ENCODE data around the gene LRRTM4. TPM values are rescaled to one million over a fixed set of nuclear protein-coding genes. Genes with fewer than 3 reads are reported as not detected.

LRRTM4 gene
- total and polyA plus RNA-seq, 2 experiments from 2014 or later, result not detected

- in situ Hi-C loops (cut with MboI), result no loop called here
- H3F3A ChIP-seq (ENCODE audit: insufficient read depth), result no peaks in the 10 kb centered on the region
- H3K27ac ChIP-seq, result no peak overlapping the region
- no peak for DNase-seq
- H3K4me1 ChIP-seq (ENCODE audit: insufficient read depth), result no peaks in the 10 kb centered on the region
- no peak overlapping the region for H3K4me2 ChIP-seq (ENCODE audit: unreplicated experiment)
- 7 to 8% methylated on average over 4 of the region's 4 CpGs for WGBS, 2 experiments (ENCODE audit: low coverage in 1 of 2, low lambda C conversion rate in 2 of 2, missing lambda C conversion rate in 2 of 2)
- H3K36me3 ChIP-seq (ENCODE audit: low read depth), result no peaks in the 10 kb centered on the region
- TF ChIP-seq EZH2 (IDR thresholded peaks at IDR 0.05; ENCODE audit: insufficient read depth, poor library complexity, severe bottlenecking) (no peak), EZH2phosphoT487 (IDR thresholded peaks at IDR 0.05; ENCODE audit: insufficient read depth, low read depth) (no peak)
- no peaks in the 10 kb centered on the region for H3K27me3 ChIP-seq (replicated peaks; ENCODE audit: insufficient read depth)
- no peaks in the 10 kb centered on the region for H3K9me2 ChIP-seq (ENCODE audit: insufficient read depth)
- H3K4me3 ChIP-seq, result no peak overlapping the region
- no peaks in the 10 kb centered on the region for H4K20me1 ChIP-seq (ENCODE audit: insufficient read depth)
- H3K9ac ChIP-seq, result no peak overlapping the region
- H2AFZ ChIP-seq, result no peak overlapping the region
- H3K79me2 ChIP-seq (ENCODE audit: insufficient read depth), result no peaks in the 10 kb centered on the region
- no peaks in the 10 kb centered on the region for H3K9me3 ChIP-seq (ENCODE audit: low read depth)
These were observed 505.5 kb downstream of the LRRTM4 start for GRCh38 chr2:77016443-77017354.

- Histone ChIP-seq H2AFZ (no peak overlapping the region), H3K27ac (no peak overlapping the region), H3K4me1 (ENCODE audit: insufficient read depth) (no peaks in the 10 kb centered on the region), H3K4me3 (no peak overlapping the region), H3K9ac (no peak overlapping the region), H4K20me1 (ENCODE audit: insufficient read depth) (no peaks in the 10 kb centered on the region), H3K36me3 (ENCODE audit: low read depth) (no peaks in the 10 kb centered on the region), H3K79me2 (ENCODE audit: insufficient read depth) (no peaks in the 10 kb centered on the region), H3K27me3 (replicated peaks; ENCODE audit: insufficient read depth) (no peaks in the 10 kb centered on the region), H3K9me3 (ENCODE audit: low read depth) (no peaks in the 10 kb centered on the region), H3K9me2 (ENCODE audit: insufficient read depth) (no peaks in the 10 kb centered on the region), H3F3A (ENCODE audit: insufficient read depth) (no peaks in the 10 kb centered on the region), H3K4me2 (ENCODE audit: unreplicated experiment) (no peak overlapping the region)
- in situ Hi-C loops (cut with MboI), result no loop called here
- DNase-seq, result no peak
- TF ChIP-seq EZH2phosphoT487 (IDR thresholded peaks at IDR 0.05; ENCODE audit: insufficient read depth, low read depth) (no peak), EZH2 (IDR thresholded peaks at IDR 0.05; ENCODE audit: insufficient read depth, poor library complexity, severe bottlenecking) (no peak)
- 29 to 30% methylated on average over 2 of the region's 2 CpGs for WGBS, 2 experiments (ENCODE audit: low coverage in 1 of 2, low lambda C conversion rate in 2 of 2, missing lambda C conversion rate in 2 of 2)
These were observed 508.2 kb downstream of the LRRTM4 start for GRCh38 chr2:77013953-77014352.

- no peaks in the 10 kb centered on the region for H4K20me1 ChIP-seq (ENCODE audit: insufficient read depth)
- in situ Hi-C loops (cut with MboI), result no loop called here
- no peak overlapping the region for H3K27ac ChIP-seq
- no peaks in the 10 kb centered on the region for H3K4me1 ChIP-seq (ENCODE audit: insufficient read depth)
- no peaks in the 10 kb centered on the region for H3F3A ChIP-seq (ENCODE audit: insufficient read depth)
- H3K4me3 ChIP-seq, result no peak overlapping the region
- no peak overlapping the region for H3K9ac ChIP-seq
- TF ChIP-seq EZH2 (IDR thresholded peaks at IDR 0.05; ENCODE audit: insufficient read depth, poor library complexity, severe bottlenecking) (no peak), EZH2phosphoT487 (IDR thresholded peaks at IDR 0.05; ENCODE audit: insufficient read depth, low read depth) (no peak)
- H3K79me2 ChIP-seq (ENCODE audit: insufficient read depth), result no peaks in the 10 kb centered on the region
- no peaks in the 10 kb centered on the region for H3K27me3 ChIP-seq (replicated peaks; ENCODE audit: insufficient read depth)
- no peaks in the 10 kb centered on the region for H3K9me2 ChIP-seq (ENCODE audit: insufficient read depth)
- no peaks in the 10 kb centered on the region for H3K36me3 ChIP-seq (ENCODE audit: low read depth)
- no peak overlapping the region for H2AFZ ChIP-seq
- H3K9me3 ChIP-seq (ENCODE audit: low read depth), result no peaks in the 10 kb centered on the region
- H3K4me2 ChIP-seq (ENCODE audit: unreplicated experiment), result no peak overlapping the region
- WGBS, 2 experiments (ENCODE audit: low coverage in 1 of 2, low lambda C conversion rate in 2 of 2, missing lambda C conversion rate in 2 of 2), result 24 to 32% methylated on average over 2 of the region's 2 CpGs
- no peak for DNase-seq
These were observed 508.7 kb downstream of the LRRTM4 start for GRCh38 chr2:77013457-77013856.

- no peak overlapping the region for H3K4me3 ChIP-seq
- H4K20me1 ChIP-seq (ENCODE audit: insufficient read depth), result no peaks in the 10 kb centered on the region
- H3K4me2 ChIP-seq (ENCODE audit: unreplicated experiment), result no peak overlapping the region
- H3K9me3 ChIP-seq (ENCODE audit: low read depth), result no peaks in the 10 kb centered on the region
- no peaks in the 10 kb centered on the region for H3K9me2 ChIP-seq (ENCODE audit: insufficient read depth)
- H3K27me3 ChIP-seq (replicated peaks; ENCODE audit: insufficient read depth), result no peaks in the 10 kb centered on the region
- no peak overlapping the region for H3K27ac ChIP-seq
- WGBS, 2 experiments (ENCODE audit: low coverage in 1 of 2, low lambda C conversion rate in 2 of 2, missing lambda C conversion rate in 2 of 2), result 11 to 13% methylated on average over 3 of the region's 3 CpGs
- H3K36me3 ChIP-seq (ENCODE audit: low read depth), result no peaks in the 10 kb centered on the region
- H2AFZ ChIP-seq, result no peak overlapping the region
- TF ChIP-seq EZH2 (IDR thresholded peaks at IDR 0.05; ENCODE audit: insufficient read depth, poor library complexity, severe bottlenecking), result no peak
- no peak for TF ChIP-seq EZH2phosphoT487 (IDR thresholded peaks at IDR 0.05; ENCODE audit: insufficient read depth, low read depth)
- in situ Hi-C loops (cut with MboI), result no loop called here
- peak; percentile 3 for DNase-seq
- no peaks in the 10 kb centered on the region for H3K79me2 ChIP-seq (ENCODE audit: insufficient read depth)
- H3K9ac ChIP-seq, result no peak overlapping the region
- H3K4me1 ChIP-seq (ENCODE audit: insufficient read depth), result no peaks in the 10 kb centered on the region
- H3F3A ChIP-seq (ENCODE audit: insufficient read depth), result no peaks in the 10 kb centered on the region
These were observed 512.9 kb downstream of the LRRTM4 start for GRCh38 chr2:77009307-77009706.

Data from GM23248 (cell line).